Thyroid gland (tissue), 4 donors: ENCODE data around the gene PKP3.
"Not testable (repeated sequence)": the region's sequence is repeated elsewhere in the genome, so short reads cannot be mapped to it uniquely, and the experiment has no call there.

Experiments used
- POLR2A ChIP-seq, 2 donors: fragments of 450-650 bp; IDR thresholded peaks; one replicate each; pipeline ENCODE4 v1.6.1; 2017; ENCODE audit warnings: antibody characterized with exemption in 2 of 2, mild to moderate bottlenecking in 2 of 2, moderate library complexity in 1 of 2
- TF ChIP-seq, protein P1 (sequence below), 6 experiments: fragments of 200-600 bp in 3 of 6; fragments of 450-650 bp in 3 of 6; sonication (generic) in 3 of 6; IDR thresholded peaks; one replicate each; pipeline ENCODE4 v1.5.1; 2016 to 2019; ENCODE audit warnings: antibody characterized with exemption in 6 of 6, mild to moderate bottlenecking in 2 of 6, inconsistent platforms in 1 of 6, moderate library complexity in 1 of 6

DNA sequence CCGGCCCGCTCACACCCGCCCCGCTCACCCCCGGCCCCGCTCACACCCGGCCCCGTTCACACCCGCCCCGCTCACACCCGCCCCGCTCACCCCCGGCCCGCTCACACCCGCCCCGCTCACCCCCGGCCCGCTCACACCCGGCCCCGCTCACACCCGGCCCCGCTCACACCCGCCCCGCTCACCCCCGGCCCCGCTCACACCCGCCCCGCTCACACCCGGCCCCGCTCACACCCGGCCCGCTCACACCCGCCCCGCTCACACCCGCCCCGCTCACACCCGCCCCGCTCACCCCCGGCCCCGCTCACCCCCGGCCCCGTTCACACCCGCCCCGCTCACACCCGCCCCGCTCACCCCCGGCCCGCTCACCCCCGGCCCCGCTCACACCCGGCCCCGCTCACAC lies 7.2 kb downstream of the PKP3 start:
- TF ChIP-seq, protein P1, sequence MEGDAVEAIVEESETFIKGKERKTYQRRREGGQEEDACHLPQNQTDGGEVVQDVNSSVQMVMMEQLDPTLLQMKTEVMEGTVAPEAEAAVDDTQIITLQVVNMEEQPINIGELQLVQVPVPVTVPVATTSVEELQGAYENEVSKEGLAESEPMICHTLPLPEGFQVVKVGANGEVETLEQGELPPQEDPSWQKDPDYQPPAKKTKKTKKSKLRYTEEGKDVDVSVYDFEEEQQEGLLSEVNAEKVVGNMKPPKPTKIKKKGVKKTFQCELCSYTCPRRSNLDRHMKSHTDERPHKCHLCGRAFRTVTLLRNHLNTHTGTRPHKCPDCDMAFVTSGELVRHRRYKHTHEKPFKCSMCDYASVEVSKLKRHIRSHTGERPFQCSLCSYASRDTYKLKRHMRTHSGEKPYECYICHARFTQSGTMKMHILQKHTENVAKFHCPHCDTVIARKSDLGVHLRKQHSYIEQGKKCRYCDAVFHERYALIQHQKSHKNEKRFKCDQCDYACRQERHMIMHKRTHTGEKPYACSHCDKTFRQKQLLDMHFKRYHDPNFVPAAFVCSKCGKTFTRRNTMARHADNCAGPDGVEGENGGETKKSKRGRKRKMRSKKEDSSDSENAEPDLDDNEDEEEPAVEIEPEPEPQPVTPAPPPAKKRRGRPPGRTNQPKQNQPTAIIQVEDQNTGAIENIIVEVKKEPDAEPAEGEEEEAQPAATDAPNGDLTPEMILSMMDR (IDR thresholded peaks at IDR 0.05): not testable (repeated sequence)
- TF ChIP-seq POLR2A (IDR thresholded peaks at IDR 0.05): not testable (repeated sequence)
